ENCODE results near the gene PSMA5. TPM values are rescaled to one million over a fixed set of nuclear protein-coding genes. Genes with fewer than 3 reads are reported as not detected.

Gene PSMA5
- total and polyA plus RNA-seq, 2 donors (not counting 1 experiment from before 2014, with no cell fraction given), result 26.3 to 62.9 TPM

- no peak for TF ChIP-seq CTCF (IDR thresholded peaks at IDR 0.05)
- H3K9me3 Mint-ChIP-seq (ENCODE audit: insufficient read depth), result no peaks in the 10 kb centered on the region
- intact Hi-C loops (cut with micrococcal nuclease), result no loop called here
These were observed 76.1 kb downstream of the PSMA5 start for GRCh38 chr1:109350182-109350581.

More at GRCh38 chr1:109350182-109350581, 76.1 kb downstream of the PSMA5 start:
- ChIA-PET POLR2A (no interaction called here), CTCF (interaction anchor here (1.6 kb wide), 1 partner anchor 73 kb away, joined by 4 read pairs; no protein-coding TSS in a partner anchor)
- ATAC-seq (ENCODE audit: low read depth), result no peak
- no peak overlapping the region for H3K4me3 Mint-ChIP-seq
- no peaks in the 10 kb centered on the region for H3K4me1 Mint-ChIP-seq
- Histone ChIP-seq H3K9ac (ENCODE audit: low read length) (no peak overlapping the region), H3K4me3 (ENCODE audit: control extremely low read depth in 1 of 5, extremely low read depth in 1 of 5, insufficient read depth in 1 of 5, low read depth in 2 of 5, low read length in 4 of 5) (no peak overlapping the region), H3K27me3 (replicated peaks in 1 of 4; ENCODE audit: control extremely low read depth in 1 of 4, control insufficient read depth in 3 of 4, insufficient read depth in 4 of 4, low read length in 3 of 4) (peaks cover 0 to 7% (median 0%) of the 10 kb centered on the region in 4 experiments), H3K79me2 (ENCODE audit: control insufficient read depth, insufficient read depth, low read length) (no peaks in the 10 kb centered on the region), H3K4me2 (replicated peaks; ENCODE audit: low read depth, low read length, poor library complexity, severe bottlenecking) (no peak overlapping the region), H3K9me3 (ENCODE audit: control extremely low read depth in 1 of 3, control insufficient read depth in 2 of 3, insufficient read depth in 1 of 3, low read length in 2 of 3) (no peaks in the 10 kb centered on the region), H4K20me1 (ENCODE audit: control insufficient read depth, insufficient read depth, low read length, poor library complexity, severe bottlenecking) (no peaks in the 10 kb centered on the region), H2AFZ (ENCODE audit: insufficient read depth, low read depth, low read length, poor library complexity, severe bottlenecking) (no peak overlapping the region), H3K27ac (ENCODE audit: low read length in 2 of 2) (no peak overlapping the region), H3K36me3 (replicated peaks in 1 of 2; ENCODE audit: control extremely low read depth in 1 of 2, control insufficient read depth in 1 of 2, extremely low read depth in 1 of 2, insufficient read depth in 2 of 2, low read length in 1 of 2) (no peaks in the 10 kb centered on the region), H3K4me1 (ENCODE audit: control insufficient read depth in 2 of 2, insufficient read depth in 2 of 2, low read length in 2 of 2) (no peaks in the 10 kb centered on the region)
- H3K27ac Mint-ChIP-seq, result no peak overlapping the region
- WGBS (ENCODE audit: insufficient coverage), result no CpG with 5 or more reads among the region's 4 CpGs
- H3K27me3 Mint-ChIP-seq, result peaks cover 31% of the 10 kb centered on the region
- DNase-seq, result no peak

Other genes with a start within 250 kb of the PSMA5 start
- gene SARS1, start 212.5 kb downstream of the PSMA5 start, total RNA-seq, result 115 and 119 TPM in 2 replicates
- 59.1 and 78.1 TPM in 2 replicates for gene SARS1, start 212.5 kb downstream of the PSMA5 start, polyA plus RNA-seq
- 2.7 and 2.9 TPM in 2 replicates for gene CELSR2, start 176.9 kb downstream of the PSMA5 start, total RNA-seq
- 0.52 and 0.57 TPM in 2 replicates for gene CELSR2, start 176.9 kb downstream of the PSMA5 start, polyA plus RNA-seq
- gene PSRC1, start 143.3 kb downstream of the PSMA5 start, total RNA-seq, result not detected in 2 replicates
- gene PSRC1, start 143.3 kb downstream of the PSMA5 start, polyA plus RNA-seq, result 0.25 and 0.46 TPM in 2 replicates
- not detected in 2 replicates for gene MYBPHL, start 119.4 kb downstream of the PSMA5 start, total RNA-seq
- gene MYBPHL, start 119.4 kb downstream of the PSMA5 start, polyA plus RNA-seq, result not detected in 2 replicates
- 0.05 and 0.25 TPM in 2 replicates for gene SORT1, start 28.5 kb downstream of the PSMA5 start, total RNA-seq
- 0.13 and 0.14 TPM in 2 replicates for gene SORT1, start 28.5 kb downstream of the PSMA5 start, polyA plus RNA-seq
- not detected in 2 replicates for gene SYPL2, start 40.1 kb upstream of the PSMA5 start, total RNA-seq
- gene SYPL2, start 40.1 kb upstream of the PSMA5 start, polyA plus RNA-seq, result not detected in 2 replicates
- 10.1 and 10.9 TPM in 2 replicates for gene ATXN7L2, start 57.5 kb upstream of the PSMA5 start, total RNA-seq
- 11.9 and 12.4 TPM in 2 replicates for gene ATXN7L2, start 57.5 kb upstream of the PSMA5 start, polyA plus RNA-seq
- gene CYB561D1, start 67.6 kb upstream of the PSMA5 start, total RNA-seq, result 28.0 and 29.0 TPM in 2 replicates
- gene CYB561D1, start 67.6 kb upstream of the PSMA5 start, polyA plus RNA-seq, result 10.9 and 16.1 TPM in 2 replicates
- gene AMIGO1, start 83.3 kb upstream of the PSMA5 start, total RNA-seq, result 2.4 and 2.6 TPM in 2 replicates
- 0.19 and 0.20 TPM in 2 replicates for gene AMIGO1, start 83.3 kb upstream of the PSMA5 start, polyA plus RNA-seq
- gene GPR61, start 113.4 kb upstream of the PSMA5 start, total RNA-seq, result not detected in 2 replicates
- gene GPR61, start 113.4 kb upstream of the PSMA5 start, polyA plus RNA-seq, result not detected in 2 replicates
- gene GNAI3, start 122.2 kb upstream of the PSMA5 start, total RNA-seq, result 8.5 and 8.8 TPM in 2 replicates
- gene GNAI3, start 122.2 kb upstream of the PSMA5 start, polyA plus RNA-seq, result 1.6 and 3.4 TPM in 2 replicates
- not detected in 2 replicates for gene GNAT2, start 193.2 kb upstream of the PSMA5 start, total RNA-seq
- not detected in 2 replicates for gene GNAT2, start 193.2 kb upstream of the PSMA5 start, polyA plus RNA-seq
- gene AMPD2, start 193.4 kb upstream of the PSMA5 start, total RNA-seq, result 104 and 105 TPM in 2 replicates
- gene AMPD2, start 193.4 kb upstream of the PSMA5 start, polyA plus RNA-seq, result 121 and 147 TPM in 2 replicates
- 28.6 and 39.4 TPM in 2 replicates for gene GSTM4, start 229.7 kb upstream of the PSMA5 start, total RNA-seq
- gene GSTM4, start 229.7 kb upstream of the PSMA5 start, polyA plus RNA-seq, result 30.6 and 56.5 TPM in 2 replicates
- 42.9 and 43.3 TPM in 2 replicates for gene GSTM2, start 241.6 kb upstream of the PSMA5 start, total RNA-seq
- 73.0 and 94.4 TPM in 2 replicates for gene GSTM2, start 241.6 kb upstream of the PSMA5 start, polyA plus RNA-seq

Measured in B cell (primary cell).